ENCODE measurements around the gene FOXP1. TPM values are rescaled to one million over a fixed set of nuclear protein-coding genes. Genes with fewer than 3 reads are reported as not detected.

FOXP1 gene
- polyA plus RNA-seq, 1 experiment: 56.6 TPM

- POLR2A ChIA-PET: no interaction called here
- TF ChIP-seq, protein P1, sequence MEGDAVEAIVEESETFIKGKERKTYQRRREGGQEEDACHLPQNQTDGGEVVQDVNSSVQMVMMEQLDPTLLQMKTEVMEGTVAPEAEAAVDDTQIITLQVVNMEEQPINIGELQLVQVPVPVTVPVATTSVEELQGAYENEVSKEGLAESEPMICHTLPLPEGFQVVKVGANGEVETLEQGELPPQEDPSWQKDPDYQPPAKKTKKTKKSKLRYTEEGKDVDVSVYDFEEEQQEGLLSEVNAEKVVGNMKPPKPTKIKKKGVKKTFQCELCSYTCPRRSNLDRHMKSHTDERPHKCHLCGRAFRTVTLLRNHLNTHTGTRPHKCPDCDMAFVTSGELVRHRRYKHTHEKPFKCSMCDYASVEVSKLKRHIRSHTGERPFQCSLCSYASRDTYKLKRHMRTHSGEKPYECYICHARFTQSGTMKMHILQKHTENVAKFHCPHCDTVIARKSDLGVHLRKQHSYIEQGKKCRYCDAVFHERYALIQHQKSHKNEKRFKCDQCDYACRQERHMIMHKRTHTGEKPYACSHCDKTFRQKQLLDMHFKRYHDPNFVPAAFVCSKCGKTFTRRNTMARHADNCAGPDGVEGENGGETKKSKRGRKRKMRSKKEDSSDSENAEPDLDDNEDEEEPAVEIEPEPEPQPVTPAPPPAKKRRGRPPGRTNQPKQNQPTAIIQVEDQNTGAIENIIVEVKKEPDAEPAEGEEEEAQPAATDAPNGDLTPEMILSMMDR (IDR thresholded peaks at IDR 0.05; ENCODE audit: low read depth, low read length): no peak
Observed at GRCh38 chr3:71524672-71525071, 58.9 kb downstream of the FOXP1 start.

DNA sequence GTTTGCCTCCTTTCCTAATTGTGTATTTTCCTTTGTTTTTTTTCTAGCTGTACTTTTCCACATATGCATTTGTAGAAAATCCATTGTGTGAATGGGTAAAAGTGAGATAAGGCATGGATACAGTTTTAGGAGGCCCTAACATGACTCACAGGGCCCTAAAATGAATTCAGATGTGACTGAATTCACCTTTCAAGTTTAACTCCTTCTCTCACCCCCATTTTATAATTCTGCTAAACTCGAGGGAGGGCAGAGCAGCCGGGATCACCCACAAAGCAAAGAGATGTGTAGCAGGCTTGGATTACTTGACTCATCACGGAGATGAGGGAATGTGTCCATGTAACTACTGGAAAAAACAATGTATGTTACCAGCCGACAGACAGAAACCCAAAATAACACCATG lies 59.9 kb downstream of the FOXP1 start:
- H3K9me3 ChIP-seq (ENCODE audit: control insufficient read depth, insufficient read depth, low read length): no peaks in the 10 kb centered on the region
- TF ChIP-seq, protein P1 (IDR thresholded peaks at IDR 0.05; ENCODE audit: low read depth, low read length): no peak
- CTCF ChIA-PET: no interaction called here
- POLR2A ChIA-PET: no interaction called here
- no peak for DNase-seq (ENCODE audit: low read depth, low spot score)
- no peak overlapping the region for H3K27ac ChIP-seq (ENCODE audit: low read depth, low read length)
- no peak overlapping the region for H3K4me3 ChIP-seq (ENCODE audit: low read depth, low read length)
- no peaks in the 10 kb centered on the region for H3K27me3 ChIP-seq (ENCODE audit: control insufficient read depth, insufficient read depth, low read length)

More at GRCh38 chr3:71524672-71525071, 58.9 kb downstream of the FOXP1 start:
- Histone ChIP-seq H3K27ac (ENCODE audit: low read depth, low read length) (no peak overlapping the region), H3K9me3 (ENCODE audit: control insufficient read depth, insufficient read depth, low read length) (no peaks in the 10 kb centered on the region), H3K27me3 (ENCODE audit: control insufficient read depth, insufficient read depth, low read length) (no peaks in the 10 kb centered on the region), H3K4me3 (ENCODE audit: low read depth, low read length) (no peak overlapping the region)
- DNase-seq (ENCODE audit: low read depth, low spot score): no peak
- CTCF ChIA-PET: interaction anchor here (0.6 kb wide), 1 partner anchor 40 kb away, joined by 4 read pairs; no protein-coding TSS in a partner anchor

- Histone ChIP-seq H3K27me3 (ENCODE audit: control insufficient read depth, insufficient read depth, low read length) (no peaks in the 10 kb centered on the region), H3K9me3 (ENCODE audit: control insufficient read depth, insufficient read depth, low read length) (no peaks in the 10 kb centered on the region), H3K4me3 (ENCODE audit: low read depth, low read length) (no peak overlapping the region), H3K27ac (ENCODE audit: low read depth, low read length) (no peak overlapping the region)
- CTCF ChIA-PET: no interaction called here
- DNase-seq (ENCODE audit: low read depth, low spot score): no peak
- TF ChIP-seq, protein P1 (IDR thresholded peaks at IDR 0.05; ENCODE audit: low read depth, low read length): no peak
- POLR2A ChIA-PET: interaction anchor here (0.6 kb wide), 1 partner anchor 151 kb away, joined by 6 read pairs; no protein-coding TSS in a partner anchor
Observed at GRCh38 chr3:71521940-71522876, 61.3 kb downstream of the FOXP1 start.

DNA sequence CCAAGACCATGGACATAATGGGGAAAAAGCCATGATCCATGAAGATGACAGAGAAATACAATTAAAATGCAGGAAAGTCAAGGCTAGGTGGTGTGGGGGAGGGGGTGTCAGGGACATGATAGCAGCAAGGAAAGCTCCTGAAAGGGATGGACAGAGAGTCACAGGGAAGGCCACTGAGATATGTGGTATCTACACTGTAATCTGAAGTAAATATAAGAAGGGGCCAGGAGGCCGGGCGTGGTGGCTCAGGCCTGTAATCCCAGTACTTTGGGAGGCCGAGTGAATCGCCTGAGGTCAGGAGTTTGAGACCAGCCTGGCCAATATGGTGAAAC lies 62.5 kb downstream of the FOXP1 start:
- TF ChIP-seq, protein P1 (IDR thresholded peaks at IDR 0.05; ENCODE audit: low read depth, low read length): no peak
- no peaks in the 10 kb centered on the region for H3K27me3 ChIP-seq (ENCODE audit: control insufficient read depth, insufficient read depth, low read length)
- ChIA-PET CTCF (no interaction called here), POLR2A (no interaction called here)
- H3K9me3 ChIP-seq (ENCODE audit: control insufficient read depth, insufficient read depth, low read length): no peaks in the 10 kb centered on the region
- H3K27ac ChIP-seq (ENCODE audit: low read depth, low read length): no peak overlapping the region
- H3K4me3 ChIP-seq (ENCODE audit: low read depth, low read length): no peak overlapping the region
- no peak for DNase-seq (ENCODE audit: low read depth, low spot score)

All from AG04450 (cell line).